Fibroblast of villous mesenchyme (primary cell): ENCODE results near the gene PRR18. TPM values are rescaled to one million over a fixed set of nuclear protein-coding genes. Genes with fewer than 3 reads are reported as not detected.

Experiments
- DNase-seq: peaks from one replicate; pipeline ENCODE4 v3.0.0-alpha.2; 2010; ENCODE audit warnings: low read depth
- H3K4me3 ChIP-seq: 2 replicates; pipeline ENCODE4 v1.5.1; 2011; ENCODE audit warnings: low read depth, mild to moderate bottlenecking, low read length
- CTCF ChIP-seq: IDR thresholded peaks from 2 replicates; pipeline ENCODE4 v1.5.1; 2012; ENCODE audit warnings: low read depth, mild to moderate bottlenecking, low read length; ENCODE audit not compliant: insufficient read depth
- total RNA-seq: library from RNA; depleted of rRNA; stranded (reverse); fragments of >200 nt; gene quantifications from 2 replicates; pipeline ENCODE4 v1.2.3, GENCODE V29; 2012

PRR18 gene
- total RNA-seq, 1 donor: under 0.01 TPM

GRCh38 chr6:166293731-166294584 lies 14.2 kb downstream of the PRR18 start:
- TF ChIP-seq CTCF: no peak
- DNase-seq: no peak

GRCh38 chr6:166289207-166290060 lies 18.8 kb downstream of the PRR18 start:
- DNase-seq: no peak
- no peak overlapping the region for H3K4me3 ChIP-seq
- no peak for TF ChIP-seq CTCF

More at GRCh38 chr6:166293731-166294584, 14.2 kb downstream of the PRR18 start:
- H3K4me3 ChIP-seq: no peak overlapping the region

- TF ChIP-seq CTCF: no peak
- no peak overlapping the region for H3K4me3 ChIP-seq
- no peak for DNase-seq
Observed at GRCh38 chr6:166286839-166287271, 21.3 kb downstream of the PRR18 start.

GRCh38 chr6:166285233-166285632 lies 23.0 kb downstream of the PRR18 start:
- no peak overlapping the region for H3K4me3 ChIP-seq
- DNase-seq: no peak
- no peak for TF ChIP-seq CTCF

GRCh38 chr6:166284640-166285039 lies 23.6 kb downstream of the PRR18 start:
- no peak for DNase-seq
- no peak for TF ChIP-seq CTCF
- H3K4me3 ChIP-seq: no peak overlapping the region

GRCh38 chr6:166282394-166283032 lies 25.7 kb downstream of the PRR18 start:
- no peak for DNase-seq
- H3K4me3 ChIP-seq: no peak overlapping the region
- TF ChIP-seq CTCF: no peak
